B cell (primary cell): ENCODE results near the gene GIMAP1. TPM values are rescaled to one million over a fixed set of nuclear protein-coding genes. Genes with fewer than 3 reads are reported as not detected.

Experiments
- ATAC-seq: fragments of 200-7000 bp; cut with Tn5 transposase; one replicate; pipeline ENCODE4 v1.10.0; 2021; ENCODE audit warnings: low read depth, mild to moderate bottlenecking, moderate number of reproducible peaks, moderate library complexity
- CTCF ChIA-PET: fragments of 350-600 bp; sonication (Branson Sonifier 250); formaldehyde crosslinking; loops from one replicate; lab custom pipeline; 2021; ENCODE audit warnings: antibody characterized with exemption, inconsistent platforms; lab: Charles Lee
- POLR2A ChIA-PET: fragments of 350-600 bp; sonication (Branson Sonifier 250); formaldehyde crosslinking; loops from one replicate; lab custom pipeline; 2021; ENCODE audit warnings: antibody characterized with exemption; lab: Charles Lee
- DNase-seq: peaks from one replicate; pipeline ENCODE4 v3.0.0; 2013
- H2AFZ ChIP-seq: 2 replicates; pipeline ENCODE4 v1.6.1; 2012; ENCODE audit warnings: mild to moderate bottlenecking, low read depth, low read length; ENCODE audit not compliant: insufficient read depth, poor library complexity, severe bottlenecking
- H3K27ac ChIP-seq, 2 donors: 1 replicate in 1 of 2; 2 replicates in 1 of 2; pipeline ENCODE4 v1.5.1; 2012 to 2013; ENCODE audit warnings: low read length in 2 of 2, mild to moderate bottlenecking in 2 of 2, moderate library complexity in 1 of 2
- H3K27me3 ChIP-seq, 4 experiments: fragments of 200-600 bp in 1 of 4; sonication (generic) in 1 of 4; replicated peaks in 1 of 4; 1 replicate in 2 of 4; 2 replicates in 2 of 4; pipeline versions ENCODE4 v1.6.1 to v1.7.0; 2013 to 2016; ENCODE audit warnings: low read length in 3 of 4, mild to moderate bottlenecking in 2 of 4, mixed read lengths in 1 of 4, moderate library complexity in 1 of 4; ENCODE audit not compliant: insufficient read depth in 4 of 4, control insufficient read depth in 3 of 4; ENCODE audit errors: control extremely low read depth in 1 of 4
- H3K36me3 ChIP-seq, 2 experiments: replicated peaks in 1 of 2; 1 replicate in 1 of 2; 2 replicates in 1 of 2; pipeline versions ENCODE4 v1.6.1 to v1.7.1; 2013; ENCODE audit warnings: low read length in 1 of 2; ENCODE audit not compliant: insufficient read depth in 2 of 2, control insufficient read depth in 1 of 2; ENCODE audit errors: control extremely low read depth in 1 of 2, extremely low read depth in 1 of 2
- H3K4me1 ChIP-seq, 2 donors: fragments of 200-600 bp in 1 of 2; sonication (generic) in 1 of 2; 1 replicate in 1 of 2; 2 replicates in 1 of 2; pipeline versions ENCODE4 v1.5.1 to v1.6.1; 2013 to 2017; ENCODE audit warnings: low read length in 2 of 2; ENCODE audit not compliant: control insufficient read depth in 2 of 2, insufficient read depth in 2 of 2
- H3K4me2 ChIP-seq: replicated peaks from 2 replicates; pipeline ENCODE3; 2012; ENCODE audit warnings: mild to moderate bottlenecking, low read depth, low read length; ENCODE audit not compliant: poor library complexity, severe bottlenecking
- H3K4me3 ChIP-seq, 5 experiments: fragments of 200-600 bp in 1 of 5; sonication (generic) in 1 of 5; 1 replicate in 3 of 5; 2 replicates in 2 of 5; pipeline versions ENCODE4 v1.5.1 to v1.7.0; 2011 to 2016; ENCODE audit warnings: low read length in 4 of 5, mild to moderate bottlenecking in 4 of 5, low read depth in 2 of 5, control low read depth in 1 of 5, moderate library complexity in 1 of 5; ENCODE audit not compliant: insufficient read depth in 1 of 5; ENCODE audit errors: control extremely low read depth in 1 of 5, extremely low read depth in 1 of 5
- H3K79me2 ChIP-seq: fragments of 200-600 bp; sonication (generic); one replicate; pipeline ENCODE4 v1.6.0; 2016; ENCODE audit warnings: low read length; ENCODE audit not compliant: control insufficient read depth, insufficient read depth
- H3K9ac ChIP-seq: fragments of 200-600 bp; sonication (generic); 2 replicates; pipeline ENCODE4 v1.6.1; 2017; ENCODE audit warnings: mild to moderate bottlenecking, low read length, moderate library complexity
- H3K9me3 ChIP-seq, 3 donors: one replicate each; pipeline versions ENCODE4 v1.6.1 to v1.7.1; 2013; ENCODE audit warnings: low read length in 2 of 3; ENCODE audit not compliant: control insufficient read depth in 2 of 3, insufficient read depth in 1 of 3; ENCODE audit errors: control extremely low read depth in 1 of 3
- H4K20me1 ChIP-seq: 2 replicates; pipeline ENCODE4 v1.6.0; 2012; ENCODE audit warnings: mild to moderate bottlenecking, low read length; ENCODE audit not compliant: insufficient read depth, control insufficient read depth, poor library complexity, severe bottlenecking
- H3K27ac Mint-ChIP-seq: one replicate; pipeline ENCODE4 v1.8.0; 2021; ENCODE audit warnings: mixed read lengths
- H3K27me3 Mint-ChIP-seq: one replicate; pipeline ENCODE4 v1.8.0; 2021; ENCODE audit warnings: mixed read lengths
- H3K4me1 Mint-ChIP-seq: one replicate; pipeline ENCODE4 v1.8.0; 2021; ENCODE audit warnings: mixed read lengths
- H3K4me3 Mint-ChIP-seq: one replicate; pipeline ENCODE4 v1.8.0; 2021; ENCODE audit warnings: mixed read lengths
- H3K9me3 Mint-ChIP-seq: one replicate; pipeline ENCODE4 v1.8.0; 2022; ENCODE audit warnings: mixed read lengths; ENCODE audit not compliant: insufficient read depth
- EZH2 ChIP-seq: IDR thresholded peaks from 2 replicates; pipeline ENCODE4 v1.6.1; 2012; ENCODE audit warnings: borderline replicate concordance, low read depth, mild to moderate bottlenecking, moderate library complexity, low read length; ENCODE audit not compliant: insufficient read depth, poor library complexity, severe bottlenecking
- WGBS: methylation state at CpG from one replicate; pipeline ENCODE4 v1.1.5; 2013; ENCODE audit warnings: missing lambda C conversion rate; ENCODE audit not compliant: insufficient coverage; 5-methylcytosine and 5-hydroxymethylcytosine counted together
- intact Hi-C: fragments of 100-400 bp; cut with micrococcal nuclease; formaldehyde crosslinking; loops from one replicate; pipeline ENCODE4 v1.10.0; 2022
- polyA plus RNA-seq: library from polyadenylated mRNA; depleted of rRNA; stranded (reverse); fragments of >200 nt; gene quantifications from 2 replicates; pipeline ENCODE4 v1.2.3, GENCODE V29; 2012
- total RNA-seq, 2 donors: library from RNA; stranded (reverse); fragments of 120-200 nt in 1 of 2; gene quantifications; 1 replicate in 1 of 2; 2 replicates in 1 of 2; pipeline versions ENCODE4 v1.2.3 to v1.2.4, GENCODE V29; 2013 to 2022
- TF ChIP-seq, protein P1 (sequence below): fragments of 200-600 bp; IDR thresholded peaks from one replicate; pipeline ENCODE4 v1.8.0; 2022; ENCODE audit warnings: antibody characterized with exemption, mild to moderate bottlenecking

Gene GIMAP1
- total and polyA plus RNA-seq, 2 donors (not counting 1 experiment from before 2014, with no cell fraction given): 0.30 to 0.63 TPM

DNA sequence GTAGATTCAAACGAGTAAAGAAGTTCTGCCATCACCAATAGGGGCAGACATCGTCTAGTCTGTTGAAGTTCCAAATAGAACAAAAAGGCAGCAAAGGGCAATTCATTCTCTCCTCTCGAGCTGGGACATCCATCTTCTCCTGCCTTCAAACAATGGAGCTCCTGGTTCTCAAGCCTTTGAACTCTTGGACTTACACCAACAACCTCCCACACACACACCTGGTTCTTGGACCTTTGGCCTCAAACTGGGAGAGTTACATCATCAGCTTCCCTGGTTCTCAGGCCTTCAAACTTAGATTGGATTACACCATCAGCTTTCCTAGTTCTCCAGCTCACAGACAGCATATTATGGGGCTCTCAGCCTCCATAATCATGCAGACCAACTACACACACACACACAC lies 11.0 kb downstream of the GIMAP1 start:
- peaks cover 0 to 2% (median 0%) of the 10 kb centered on the region in 3 donors for H3K9me3 ChIP-seq
- no peaks in the 10 kb centered on the region for H3K79me2 ChIP-seq
- ATAC-seq (no peak), DNase-seq (no peak)
- Mint-ChIP-seq H3K27me3 (peaks cover 15% of the 10 kb centered on the region), H3K9me3 (peaks cover 2% of the 10 kb centered on the region), H3K4me3 (no peak overlapping the region), H3K4me1 (no peaks in the 10 kb centered on the region), H3K27ac (no peak overlapping the region)
- no peak overlapping the region for H3K4me2 ChIP-seq
- H4K20me1 ChIP-seq: no peaks in the 10 kb centered on the region
- H3K4me1 ChIP-seq: no peaks in the 10 kb centered on the region
- no peaks in the 10 kb centered on the region for H3K36me3 ChIP-seq
- H3K27ac ChIP-seq: no peak overlapping the region
- no peak for TF ChIP-seq EZH2
- TF ChIP-seq, protein P1, sequence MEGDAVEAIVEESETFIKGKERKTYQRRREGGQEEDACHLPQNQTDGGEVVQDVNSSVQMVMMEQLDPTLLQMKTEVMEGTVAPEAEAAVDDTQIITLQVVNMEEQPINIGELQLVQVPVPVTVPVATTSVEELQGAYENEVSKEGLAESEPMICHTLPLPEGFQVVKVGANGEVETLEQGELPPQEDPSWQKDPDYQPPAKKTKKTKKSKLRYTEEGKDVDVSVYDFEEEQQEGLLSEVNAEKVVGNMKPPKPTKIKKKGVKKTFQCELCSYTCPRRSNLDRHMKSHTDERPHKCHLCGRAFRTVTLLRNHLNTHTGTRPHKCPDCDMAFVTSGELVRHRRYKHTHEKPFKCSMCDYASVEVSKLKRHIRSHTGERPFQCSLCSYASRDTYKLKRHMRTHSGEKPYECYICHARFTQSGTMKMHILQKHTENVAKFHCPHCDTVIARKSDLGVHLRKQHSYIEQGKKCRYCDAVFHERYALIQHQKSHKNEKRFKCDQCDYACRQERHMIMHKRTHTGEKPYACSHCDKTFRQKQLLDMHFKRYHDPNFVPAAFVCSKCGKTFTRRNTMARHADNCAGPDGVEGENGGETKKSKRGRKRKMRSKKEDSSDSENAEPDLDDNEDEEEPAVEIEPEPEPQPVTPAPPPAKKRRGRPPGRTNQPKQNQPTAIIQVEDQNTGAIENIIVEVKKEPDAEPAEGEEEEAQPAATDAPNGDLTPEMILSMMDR: no peak
- no peak overlapping the region for H3K9ac ChIP-seq
- intact Hi-C loops: no loop called here
- no peak overlapping the region for H3K4me3 ChIP-seq
- H2AFZ ChIP-seq: no peak overlapping the region
- no peaks in the 10 kb centered on the region for H3K27me3 ChIP-seq
- 82% methylated on average over 3 of the region's 3 CpGs for WGBS
- POLR2A ChIA-PET: no interaction called here
- CTCF ChIA-PET: interaction anchor here (0.6 kb wide), 1 partner anchor 265 kb away, joined by 3 read pairs; no protein-coding TSS in a partner anchor

DNA sequence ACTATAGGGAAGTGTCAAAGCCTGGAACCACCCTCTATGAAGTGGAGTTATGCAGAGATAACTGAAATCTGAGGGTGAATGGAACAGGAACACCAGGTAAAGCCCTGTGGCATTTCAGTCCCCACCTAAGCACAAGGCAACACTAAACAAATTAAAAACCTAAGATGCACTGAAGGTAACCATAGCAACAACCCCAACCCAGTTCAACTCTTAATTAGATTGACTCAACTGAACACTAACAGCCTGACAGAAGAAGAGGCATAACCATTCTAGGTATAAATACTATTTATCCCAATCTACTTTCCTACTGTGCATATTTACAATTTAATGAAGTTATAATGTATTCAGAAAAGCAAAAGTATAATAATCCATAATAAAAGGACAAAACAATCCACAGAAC lies 11.6 kb downstream of the GIMAP1 start:
- Histone ChIP-seq H3K79me2 (no peaks in the 10 kb centered on the region), H3K9me3 (peaks cover 0 to 2% (median 0%) of the 10 kb centered on the region in 3 donors), H4K20me1 (no peaks in the 10 kb centered on the region), H3K27me3 (no peaks in the 10 kb centered on the region), H3K4me3 (no peak overlapping the region), H2AFZ (no peak overlapping the region), H3K4me2 (no peak overlapping the region), H3K36me3 (no peaks in the 10 kb centered on the region), H3K4me1 (no peaks in the 10 kb centered on the region), H3K27ac (no peak overlapping the region), H3K9ac (no peak overlapping the region)
- no peaks in the 10 kb centered on the region for H3K4me1 Mint-ChIP-seq
- ChIA-PET POLR2A (no interaction called here), CTCF (interaction anchor here (0.6 kb wide), 1 partner anchor 264 kb away, joined by 3 read pairs; no protein-coding TSS in a partner anchor)
- ATAC-seq: no peak
- H3K9me3 Mint-ChIP-seq: peaks cover 2% of the 10 kb centered on the region
- intact Hi-C loops: no loop called here
- H3K27ac Mint-ChIP-seq: no peak overlapping the region
- DNase-seq: no peak
- H3K4me3 Mint-ChIP-seq: no peak overlapping the region
- no peak for TF ChIP-seq EZH2
- TF ChIP-seq, protein P1: no peak
- peaks cover 15% of the 10 kb centered on the region for H3K27me3 Mint-ChIP-seq
